GM12872 (cell line): ENCODE results near the gene TANGO6.

Experiments used
- TF ChIP-seq, protein P1 (sequence below): IDR thresholded peaks from 3 replicates; pipeline ENCODE4 v1.5.1; 2011; ENCODE audit warnings: low read depth, mild to moderate bottlenecking, low read length, moderate library complexity; ENCODE audit not compliant: insufficient read depth

The TANGO6 gene

GRCh38 chr16:69083306-69083941 is 240.1 kb downstream of the TANGO6 start:
- TF ChIP-seq, protein P1, sequence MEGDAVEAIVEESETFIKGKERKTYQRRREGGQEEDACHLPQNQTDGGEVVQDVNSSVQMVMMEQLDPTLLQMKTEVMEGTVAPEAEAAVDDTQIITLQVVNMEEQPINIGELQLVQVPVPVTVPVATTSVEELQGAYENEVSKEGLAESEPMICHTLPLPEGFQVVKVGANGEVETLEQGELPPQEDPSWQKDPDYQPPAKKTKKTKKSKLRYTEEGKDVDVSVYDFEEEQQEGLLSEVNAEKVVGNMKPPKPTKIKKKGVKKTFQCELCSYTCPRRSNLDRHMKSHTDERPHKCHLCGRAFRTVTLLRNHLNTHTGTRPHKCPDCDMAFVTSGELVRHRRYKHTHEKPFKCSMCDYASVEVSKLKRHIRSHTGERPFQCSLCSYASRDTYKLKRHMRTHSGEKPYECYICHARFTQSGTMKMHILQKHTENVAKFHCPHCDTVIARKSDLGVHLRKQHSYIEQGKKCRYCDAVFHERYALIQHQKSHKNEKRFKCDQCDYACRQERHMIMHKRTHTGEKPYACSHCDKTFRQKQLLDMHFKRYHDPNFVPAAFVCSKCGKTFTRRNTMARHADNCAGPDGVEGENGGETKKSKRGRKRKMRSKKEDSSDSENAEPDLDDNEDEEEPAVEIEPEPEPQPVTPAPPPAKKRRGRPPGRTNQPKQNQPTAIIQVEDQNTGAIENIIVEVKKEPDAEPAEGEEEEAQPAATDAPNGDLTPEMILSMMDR: peak; percentile 17; the same call in 1 of the 3 replicates

DNA sequence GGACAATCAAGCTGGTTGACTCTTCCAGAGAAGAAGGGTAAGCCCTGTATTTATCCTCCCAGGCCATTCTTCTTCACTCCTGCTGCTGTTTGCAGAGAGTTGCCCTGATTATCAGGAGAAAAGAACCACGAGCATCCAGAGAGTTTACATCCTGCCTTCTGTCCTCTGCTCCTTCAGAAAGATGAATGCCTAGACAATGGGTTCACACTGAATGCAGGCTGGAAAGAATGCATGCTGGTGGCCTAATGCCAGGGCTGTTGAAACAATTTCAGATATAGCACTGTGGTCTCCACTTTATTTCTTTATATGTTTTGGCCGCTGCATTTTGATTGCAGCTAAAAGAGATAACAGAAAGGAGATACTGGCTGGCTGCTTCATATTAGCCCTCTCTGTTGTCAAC is 241.0 kb downstream of the TANGO6 start:
- TF ChIP-seq, protein P1: no peak

DNA sequence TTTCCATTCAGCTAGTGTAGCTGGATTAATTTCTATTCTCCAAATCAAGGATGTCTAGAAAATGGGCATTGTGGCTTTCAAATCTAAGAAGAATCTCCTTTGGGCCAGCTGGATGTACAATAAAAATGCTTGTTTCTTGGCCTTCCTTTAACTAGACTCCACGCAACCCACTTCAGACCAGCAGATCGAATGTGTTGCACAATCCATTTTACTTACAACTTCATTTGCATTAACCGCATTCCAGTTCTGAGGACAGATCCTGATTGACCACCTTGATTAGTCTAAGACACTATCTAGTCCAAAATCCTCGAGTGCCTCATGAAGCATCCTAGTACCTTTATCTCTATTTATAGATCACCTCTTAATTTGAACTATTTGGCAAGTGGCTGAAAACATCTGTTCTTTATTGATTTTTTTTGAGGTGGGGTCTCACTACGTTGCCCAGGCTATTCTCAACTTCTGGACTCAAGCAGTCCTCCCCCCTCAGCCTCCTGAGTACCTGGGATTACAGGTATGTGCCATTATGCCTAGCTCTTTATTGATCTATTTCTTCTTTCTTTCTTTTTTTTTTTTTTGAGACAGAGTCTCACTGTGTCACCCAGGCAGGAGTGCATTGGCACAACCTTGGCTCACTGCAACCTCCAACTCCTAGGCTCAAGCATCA is 241.8 kb downstream of the TANGO6 start:
- TF ChIP-seq, protein P1: no peak

DNA sequence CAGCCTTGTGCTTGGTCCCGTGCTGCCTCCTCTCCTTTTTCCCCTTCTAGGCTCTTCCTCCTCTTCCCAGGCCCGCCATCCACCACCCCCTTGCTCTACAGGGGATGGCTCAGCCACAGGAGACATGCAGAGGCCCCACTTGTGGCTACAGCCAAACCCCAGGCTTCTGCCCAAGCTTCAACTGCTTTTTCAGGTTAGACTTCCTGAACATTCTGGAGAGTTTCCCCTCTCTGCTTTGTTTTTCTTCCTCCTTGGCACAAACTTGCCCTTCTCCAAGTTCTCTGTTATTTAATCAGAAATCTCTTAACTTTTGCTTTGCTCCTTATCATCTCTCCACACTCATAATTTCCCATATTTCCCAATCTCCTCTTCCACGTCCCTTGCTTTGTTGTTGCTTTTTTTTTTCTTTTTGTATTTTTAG is 243.8 kb downstream of the TANGO6 start:
- TF ChIP-seq, protein P1: no peak

DNA sequence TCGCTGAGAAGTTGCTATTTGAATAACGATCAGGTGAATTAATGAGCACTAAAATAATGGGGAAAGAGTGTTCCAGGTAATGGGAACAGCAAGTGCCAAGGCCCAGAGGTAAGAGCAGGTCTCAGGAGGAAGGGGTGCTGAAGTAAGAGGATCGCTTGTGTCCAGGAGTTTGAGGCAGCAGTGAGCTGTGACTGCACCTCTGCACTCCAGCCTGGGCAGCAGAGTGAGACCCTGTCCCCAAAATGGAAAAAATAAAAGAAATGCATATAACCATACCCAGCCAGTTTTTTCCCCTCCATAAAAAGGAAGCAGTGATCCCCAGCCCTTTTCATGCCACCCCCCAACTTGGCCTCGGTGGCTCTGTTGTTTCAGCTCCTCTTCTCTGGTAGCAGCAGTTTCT is 245.4 kb downstream of the TANGO6 start:
- TF ChIP-seq, protein P1: no peak

DNA sequence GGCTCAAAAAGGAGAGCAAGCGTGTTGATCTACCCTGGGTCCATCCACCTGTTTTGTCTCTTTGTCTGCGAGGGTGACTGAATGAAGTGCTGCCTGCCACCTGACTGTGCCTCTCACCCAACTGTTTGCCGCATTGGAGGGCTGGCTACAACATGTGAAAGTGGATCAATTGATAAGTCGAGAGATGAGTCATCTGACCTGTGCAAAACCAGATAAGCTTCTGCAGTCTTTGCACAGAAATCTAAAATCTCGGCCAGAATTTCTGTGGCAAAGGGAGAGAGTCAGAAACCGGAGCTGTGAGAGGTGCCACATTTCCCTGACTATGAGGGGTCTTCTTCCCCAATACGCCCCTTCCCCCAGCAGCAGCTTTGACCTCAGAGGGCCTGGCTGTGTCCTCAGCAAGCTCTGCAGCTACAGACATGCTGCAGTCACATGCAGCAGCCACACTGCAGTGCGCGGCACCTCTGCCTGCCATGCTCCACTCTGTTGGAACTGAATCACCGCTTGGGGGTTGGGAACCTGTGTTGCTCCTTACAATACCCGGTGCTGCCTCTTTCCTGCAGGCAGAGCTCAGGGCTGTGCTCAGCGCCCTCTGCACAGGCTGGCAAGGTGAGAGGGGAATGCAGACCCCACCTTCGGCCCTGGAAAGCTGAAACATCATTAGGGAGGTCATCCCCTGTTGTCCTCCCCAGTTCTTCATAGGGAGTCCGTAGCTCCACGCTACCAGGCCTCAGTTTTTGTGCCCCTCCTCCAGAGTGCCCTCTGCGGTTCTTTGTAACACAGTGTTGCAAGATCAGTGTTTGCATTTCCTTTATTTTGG is 246.0 kb downstream of the TANGO6 start:
- TF ChIP-seq, protein P1: no peak

- TF ChIP-seq, protein P1: no peak
These were observed 250.6 kb downstream of the TANGO6 start for GRCh38 chr16:69093974-69094373.
